Hippocampal formation (tissue), 2 donors: ENCODE results near the gene CCBE1.
"Not testable (repeated sequence)": the region's sequence is repeated elsewhere in the genome, so short reads cannot be mapped to it uniquely, and the experiment has no call there.

Source experiments
- DNase-seq, 2 donors: peaks; one replicate each; lab custom pipeline; 2025; lab: John Stamatoyannopoulos, UW

The CCBE1 gene

GRCh38 chr18:59697236-59697932 lies at the start of gene CCBE1:
TSS of gene CCBE1 (minus strand) at chr18:59697423.
- DNase-seq, result no peak

DNA sequence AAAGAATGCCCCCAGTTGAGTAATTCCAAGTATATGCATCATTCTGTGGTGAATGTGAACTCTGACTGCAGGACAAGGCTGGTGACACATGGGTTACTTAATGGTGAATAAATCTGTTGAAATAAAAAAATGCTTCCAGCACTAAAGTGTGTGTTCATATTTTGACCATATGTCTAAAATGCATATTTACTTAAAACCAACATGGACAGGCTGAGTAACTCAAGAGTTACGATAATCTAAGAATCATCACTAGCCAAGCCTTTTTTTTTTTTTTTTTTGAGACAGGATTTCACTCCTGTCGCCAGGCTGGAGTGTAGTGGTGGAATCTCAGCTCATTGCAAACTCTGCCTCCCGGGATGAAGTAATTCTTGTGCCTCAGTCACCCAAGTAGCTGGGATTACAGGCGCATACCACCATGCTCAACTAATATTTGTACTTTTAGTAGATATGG lies 47.1 kb upstream of the CCBE1 start:
- no peak for DNase-seq

DNA sequence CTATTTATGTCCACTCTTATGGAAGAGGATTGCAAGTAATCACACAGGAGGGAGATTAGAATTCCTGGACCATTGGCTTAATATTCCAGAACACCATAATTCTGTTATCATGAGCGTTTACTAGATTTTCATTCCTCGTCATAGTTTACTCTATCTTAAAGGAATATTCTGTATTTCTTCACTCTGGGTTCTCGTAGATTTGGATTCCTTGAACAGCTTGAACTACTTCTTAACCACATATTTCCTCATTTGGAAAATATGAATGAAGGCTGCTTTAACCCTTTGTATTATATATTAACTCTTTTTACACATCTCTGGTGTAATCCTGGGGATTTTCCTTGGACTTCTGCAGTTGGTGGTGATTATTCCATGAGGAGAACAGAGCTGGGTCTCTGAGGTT lies 46.3 kb upstream of the CCBE1 start:
- no peak for DNase-seq

DNA sequence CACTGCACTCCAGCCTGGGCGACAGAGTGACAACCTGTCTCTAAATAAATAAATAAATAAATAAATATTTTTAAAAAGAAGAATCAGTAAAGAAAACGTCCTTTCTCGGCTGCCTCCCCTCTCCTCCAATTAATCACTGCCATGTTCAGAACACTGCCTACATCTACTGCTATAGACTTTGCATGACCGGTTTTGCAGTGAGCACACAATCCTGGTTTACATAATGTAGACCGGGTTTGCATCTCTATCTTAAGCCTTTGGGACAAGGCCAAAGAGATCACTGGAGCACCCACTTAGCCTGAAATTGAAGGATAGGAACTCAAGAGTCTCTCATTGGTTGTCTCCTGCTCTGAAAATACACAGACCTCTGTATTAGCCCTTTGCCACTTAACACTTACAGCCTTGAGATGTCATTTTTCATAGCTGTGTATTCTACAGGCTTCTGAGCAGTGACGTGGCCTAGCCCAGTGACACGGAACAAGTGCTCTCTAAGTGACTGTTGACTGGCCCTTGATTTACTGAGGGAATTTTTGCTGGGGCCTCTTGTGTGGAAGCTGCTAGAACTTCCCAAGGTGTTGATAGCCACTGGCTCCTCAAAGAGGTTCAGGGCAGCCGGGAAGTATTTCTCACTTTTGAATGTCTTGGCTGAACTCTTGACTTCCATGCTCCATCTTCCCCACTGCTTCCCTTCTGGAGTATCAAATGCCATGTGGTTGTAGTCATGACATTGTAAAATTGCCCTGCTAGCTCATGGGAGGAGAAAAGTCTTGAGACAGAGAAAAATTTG lies 45.3 kb upstream of the CCBE1 start:
- no peak for DNase-seq

GRCh38 chr18:59740141-59740540 lies 42.9 kb upstream of the CCBE1 start:
- no peak for DNase-seq

DNA sequence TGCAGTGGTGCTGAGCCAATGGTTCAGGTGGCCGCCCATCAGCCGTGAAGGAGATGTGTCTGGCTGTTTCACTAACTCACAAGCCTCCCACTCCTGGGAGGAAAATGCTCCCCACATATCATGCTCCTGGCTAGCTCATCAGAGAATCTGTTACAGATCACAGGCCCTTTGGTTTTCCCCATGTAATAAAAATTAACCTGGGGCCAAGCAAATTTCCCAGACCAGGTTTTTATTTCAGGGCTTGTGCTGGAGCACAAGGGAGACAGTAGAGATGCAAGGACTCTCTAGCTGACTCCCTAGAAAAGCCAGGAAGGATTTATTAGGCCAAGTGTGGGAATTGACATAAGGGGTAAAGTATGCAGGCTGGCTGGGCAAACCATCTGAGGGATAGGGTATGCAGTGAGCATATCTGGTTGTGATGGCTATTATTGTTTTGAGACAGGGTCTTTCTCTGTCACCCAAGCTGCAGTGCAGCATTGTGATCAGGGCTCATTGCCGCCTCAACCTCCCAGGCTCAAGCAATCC lies 40.6 kb upstream of the CCBE1 start:
- DNase-seq, result no peak

DNA sequence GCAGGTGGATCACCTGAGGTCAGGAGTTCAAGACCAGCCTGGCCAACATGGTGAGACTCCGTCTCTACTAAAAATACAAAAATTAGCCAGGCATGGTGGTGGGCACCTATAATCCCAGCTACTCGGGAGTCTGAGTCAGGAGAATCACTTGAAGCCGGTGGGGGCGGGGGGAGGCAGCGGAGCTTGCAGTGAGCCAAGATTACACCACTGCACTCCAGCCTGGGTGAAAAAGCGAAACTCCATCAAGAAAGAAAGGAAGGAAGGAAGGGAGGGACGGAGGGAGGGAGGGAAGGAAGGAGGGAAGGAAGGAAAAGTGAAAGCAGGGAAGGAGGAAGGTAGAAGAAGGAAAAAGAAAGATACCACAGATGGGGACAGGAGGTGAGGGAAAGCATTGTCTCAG lies 40.1 kb upstream of the CCBE1 start:
- not testable (repeated sequence) for DNase-seq

GRCh38 chr18:59736061-59736460 lies 38.8 kb upstream of the CCBE1 start:
- no peak for DNase-seq

DNA sequence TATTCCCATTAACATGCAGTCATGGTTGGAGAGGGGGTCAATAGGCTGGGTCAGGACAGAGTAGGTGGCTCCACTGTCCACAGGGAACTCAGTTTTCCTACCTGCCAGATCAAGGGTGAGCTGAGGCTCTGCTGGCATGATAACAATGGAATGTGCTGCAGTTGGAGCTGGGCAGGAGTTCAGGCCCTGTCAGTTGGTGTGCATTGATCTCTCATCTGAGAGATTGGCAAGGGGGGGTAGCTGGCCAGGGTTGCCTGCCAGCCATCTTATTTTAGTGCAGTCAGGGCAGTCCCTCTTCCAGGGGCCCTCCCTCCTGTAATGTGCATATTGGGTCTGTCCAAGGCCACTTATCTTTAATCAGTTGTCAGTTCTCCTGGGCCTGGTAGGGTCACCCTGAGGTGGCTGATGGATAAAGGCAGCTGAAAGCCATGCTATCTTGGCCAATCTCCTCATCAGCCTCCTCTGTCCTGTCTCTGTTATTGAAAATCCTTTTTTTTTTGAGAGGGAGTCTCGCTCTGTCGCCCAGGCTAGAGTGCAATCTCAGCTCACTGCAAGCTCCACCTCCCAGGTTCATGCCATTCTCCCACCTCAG lies 38.1 kb upstream of the CCBE1 start:
- no peak for DNase-seq

DNA sequence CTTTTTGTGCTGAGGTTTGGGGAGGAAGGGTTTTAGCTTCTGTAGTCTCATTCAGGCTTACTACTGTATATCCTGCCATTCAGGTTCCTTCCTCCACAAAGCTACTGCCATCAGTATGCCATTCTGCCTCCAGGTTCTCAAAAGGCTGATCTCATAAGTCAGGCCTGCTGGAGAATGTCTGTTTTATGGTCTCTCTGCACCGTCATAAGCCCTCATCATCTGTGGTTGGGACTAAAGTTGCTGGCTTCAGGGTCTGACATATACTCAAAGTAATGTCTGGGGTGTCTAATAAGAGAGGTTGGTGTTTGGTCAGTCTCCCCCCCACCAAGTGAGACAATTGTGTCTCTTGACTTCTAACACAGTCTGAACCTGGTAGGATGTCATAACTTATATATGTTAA lies 36.2 kb upstream of the CCBE1 start:
- no peak for DNase-seq

- no peak for DNase-seq
Measured at GRCh38 chr18:59730896-59731295, 33.7 kb upstream of the CCBE1 start.

DNA sequence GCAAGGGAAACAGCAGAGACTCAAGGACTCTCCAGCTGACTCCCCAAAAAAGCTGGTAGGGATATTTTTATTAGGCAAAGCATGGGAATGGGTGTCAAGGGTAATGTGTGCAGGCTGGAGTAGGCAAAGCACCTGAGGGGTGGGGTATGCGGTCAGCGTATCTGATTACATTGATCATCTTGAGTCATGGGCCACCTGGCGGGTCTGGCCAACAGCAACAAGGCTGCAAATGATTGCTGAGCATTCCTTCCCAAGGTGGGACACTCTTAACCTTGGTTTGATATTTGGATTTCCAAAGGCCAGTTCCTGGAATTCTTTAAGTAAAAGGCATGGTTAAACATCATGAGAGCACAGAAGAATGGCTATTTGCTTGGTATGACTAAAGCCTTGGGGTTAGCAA lies 32.6 kb upstream of the CCBE1 start:
- no peak for DNase-seq

DNA sequence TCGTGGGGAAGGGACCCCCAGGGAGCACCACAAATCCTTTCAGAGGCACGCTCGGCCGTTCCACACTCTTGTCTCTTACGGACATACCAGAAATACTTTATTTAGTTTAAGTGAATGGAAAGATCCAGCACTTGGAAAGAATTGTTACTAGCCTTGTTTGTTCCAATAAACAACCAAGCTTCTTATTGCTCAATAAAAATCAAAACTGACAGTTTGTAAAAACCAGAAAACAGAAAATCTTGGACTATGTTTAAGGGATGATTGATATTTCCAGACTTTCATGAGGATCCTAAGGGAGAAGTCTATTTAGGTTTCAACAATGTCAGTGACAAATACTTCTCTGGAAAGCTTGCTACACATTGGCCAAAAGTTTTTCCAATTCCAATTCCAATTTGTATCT lies 31.6 kb upstream of the CCBE1 start:
- no peak for DNase-seq

DNA sequence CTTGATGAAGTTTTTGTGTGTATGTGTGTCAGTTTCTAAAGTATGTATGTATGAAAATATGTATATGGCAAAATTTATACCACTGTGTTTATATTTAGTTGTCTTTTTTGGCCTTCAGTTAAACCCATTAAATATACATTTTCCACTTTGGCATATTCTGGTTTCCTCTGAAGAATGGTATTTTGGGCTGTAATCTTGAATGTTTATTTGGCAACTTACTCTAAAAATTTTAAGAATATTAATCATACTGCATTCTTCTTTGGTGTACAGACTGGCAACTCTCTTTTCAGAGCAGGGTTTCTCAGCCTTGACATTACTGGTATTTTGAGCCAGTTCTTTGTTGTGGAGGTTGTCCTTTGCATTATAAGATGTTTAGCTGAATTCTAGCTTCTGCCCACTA lies 27.9 kb upstream of the CCBE1 start:
- no peak for DNase-seq

GRCh38 chr18:59724103-59724502 lies 26.9 kb upstream of the CCBE1 start:
- DNase-seq, result no peak

DNA sequence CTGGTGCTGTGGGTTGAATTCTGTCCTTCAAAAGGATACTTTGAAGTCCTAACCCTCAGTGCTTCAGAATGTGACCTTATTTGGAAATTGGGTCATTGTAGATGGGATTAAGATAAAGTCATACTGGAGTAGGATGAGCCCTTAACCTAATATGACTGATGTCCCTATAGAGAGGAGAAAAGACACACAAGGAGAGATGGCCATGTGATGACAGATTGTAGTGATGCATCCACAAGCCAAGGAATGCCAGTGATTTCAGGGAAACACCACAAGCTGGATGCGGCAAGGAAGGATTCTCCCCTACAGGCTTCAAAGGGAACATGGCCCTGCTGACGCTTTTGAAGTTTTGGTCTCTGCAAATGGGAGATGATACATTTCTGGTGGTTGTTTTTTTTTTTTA lies 24.7 kb upstream of the CCBE1 start:
- DNase-seq, result no peak

- no peak for DNase-seq
Measured at GRCh38 chr18:59721211-59721610, 24.0 kb upstream of the CCBE1 start.

DNA sequence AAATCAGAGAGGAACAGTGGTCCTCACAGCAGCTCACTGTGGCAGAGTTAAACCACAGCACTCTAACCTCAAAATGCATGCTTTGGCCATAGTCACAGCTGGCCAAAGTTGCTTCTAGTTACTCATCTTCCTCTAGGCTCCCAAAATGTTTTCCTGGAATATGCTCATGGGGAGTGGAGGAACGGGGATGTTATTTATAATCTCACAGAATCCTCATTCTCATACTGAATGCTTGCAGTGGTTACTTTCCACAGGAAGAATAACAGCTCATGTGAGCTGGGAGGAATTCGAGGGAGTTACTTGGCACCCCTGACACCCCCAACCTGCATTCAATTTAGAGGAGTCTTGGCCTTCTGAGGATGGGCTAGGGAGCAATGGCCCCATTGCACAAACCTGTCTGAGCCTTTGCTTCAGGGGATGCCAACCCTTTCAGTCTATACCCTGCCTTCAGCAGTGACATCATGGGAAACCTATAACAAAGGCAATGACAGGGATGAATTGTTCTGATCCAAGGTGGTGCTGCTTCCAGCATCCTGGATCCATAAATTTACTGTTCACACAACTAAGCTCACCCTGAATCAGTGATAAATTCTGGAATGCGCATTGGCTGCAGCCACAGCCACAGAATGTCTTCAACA lies 22.4 kb upstream of the CCBE1 start:
- DNase-seq, result no peak

DNA sequence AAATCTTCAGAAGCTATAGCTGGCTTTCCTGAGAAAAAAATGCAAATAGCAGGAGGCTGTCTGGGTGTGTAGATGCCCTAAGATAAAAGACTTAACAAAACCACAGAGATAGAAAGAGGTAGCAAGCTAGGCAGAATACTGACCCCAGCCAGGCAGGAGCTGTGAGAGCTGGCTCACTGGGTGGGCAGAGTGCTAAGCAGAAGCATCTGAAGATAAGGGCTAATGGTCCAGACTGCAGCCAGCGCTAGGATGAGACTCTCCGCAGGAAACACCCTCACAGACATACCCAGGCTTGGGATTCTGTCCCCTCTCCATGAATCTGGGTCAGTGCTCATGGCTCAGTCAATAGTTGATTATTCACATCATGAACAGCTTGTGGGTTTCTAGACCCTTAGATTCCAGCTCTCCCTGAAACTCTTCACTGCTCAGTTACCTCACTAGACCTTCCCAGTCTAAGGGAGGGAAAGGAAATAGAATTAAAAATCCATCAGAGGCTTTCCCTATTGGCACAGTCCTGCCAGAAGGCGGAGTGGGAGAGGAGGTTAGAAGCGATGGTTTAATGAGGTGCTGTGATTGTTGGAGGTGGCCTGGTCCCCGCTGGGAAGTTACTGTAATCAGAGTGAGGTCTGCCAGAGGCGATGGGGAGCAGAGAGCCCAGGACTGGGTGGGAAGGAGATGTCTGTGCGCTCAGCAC lies 21.4 kb upstream of the CCBE1 start:
- DNase-seq, result no peak

GRCh38 chr18:59718108-59718463 lies 20.9 kb upstream of the CCBE1 start:
- DNase-seq, result no peak

DNA sequence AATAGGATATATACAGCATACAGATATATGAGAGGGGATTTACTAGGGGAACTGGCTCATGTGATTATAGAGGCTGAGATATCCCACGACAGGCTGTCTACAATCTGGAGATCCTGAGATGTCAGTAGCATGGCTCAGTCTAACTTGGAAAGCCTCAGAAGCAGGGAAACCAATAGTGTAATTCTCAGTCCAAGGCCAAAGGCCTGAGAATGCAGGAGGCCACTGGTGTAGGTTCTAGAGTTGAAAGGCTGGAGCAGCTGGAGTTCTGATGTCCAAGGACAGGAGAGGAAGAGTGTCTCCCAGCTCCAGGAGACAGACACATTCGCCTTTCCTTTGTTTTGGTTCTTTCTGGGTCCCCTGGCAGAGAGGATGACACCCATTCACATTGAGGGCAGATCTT lies 20.1 kb upstream of the CCBE1 start:
- no peak for DNase-seq

GRCh38 chr18:59715966-59716369 lies 18.7 kb upstream of the CCBE1 start:
- DNase-seq, result no peak
